ENCODE results near the gene HCFC2.

DNA sequence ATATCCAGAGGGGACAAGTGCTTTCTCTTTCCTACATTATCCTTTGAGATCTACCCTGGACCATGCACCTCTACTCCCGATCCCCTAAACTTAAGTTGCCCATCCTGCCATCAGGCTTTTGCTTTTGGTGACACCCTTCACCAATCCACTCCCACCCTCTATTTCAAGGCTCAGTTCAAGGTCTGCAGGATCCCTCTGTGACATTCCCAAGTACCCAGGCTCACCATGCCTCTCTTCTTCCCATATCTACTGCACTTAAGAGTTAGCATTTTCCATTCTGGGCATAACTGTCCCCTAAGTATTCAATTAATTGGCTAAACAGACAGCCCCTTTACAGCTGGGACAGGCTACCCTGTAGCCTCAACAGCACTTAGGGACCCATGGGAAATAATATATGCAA is 70.6 kb downstream of the HCFC2 start:
- TF ChIP-seq CEBPB (IDR thresholded peaks at IDR 0.05; ENCODE audit: low read depth, low read length): no peak
- TF ChIP-seq, protein P1, sequence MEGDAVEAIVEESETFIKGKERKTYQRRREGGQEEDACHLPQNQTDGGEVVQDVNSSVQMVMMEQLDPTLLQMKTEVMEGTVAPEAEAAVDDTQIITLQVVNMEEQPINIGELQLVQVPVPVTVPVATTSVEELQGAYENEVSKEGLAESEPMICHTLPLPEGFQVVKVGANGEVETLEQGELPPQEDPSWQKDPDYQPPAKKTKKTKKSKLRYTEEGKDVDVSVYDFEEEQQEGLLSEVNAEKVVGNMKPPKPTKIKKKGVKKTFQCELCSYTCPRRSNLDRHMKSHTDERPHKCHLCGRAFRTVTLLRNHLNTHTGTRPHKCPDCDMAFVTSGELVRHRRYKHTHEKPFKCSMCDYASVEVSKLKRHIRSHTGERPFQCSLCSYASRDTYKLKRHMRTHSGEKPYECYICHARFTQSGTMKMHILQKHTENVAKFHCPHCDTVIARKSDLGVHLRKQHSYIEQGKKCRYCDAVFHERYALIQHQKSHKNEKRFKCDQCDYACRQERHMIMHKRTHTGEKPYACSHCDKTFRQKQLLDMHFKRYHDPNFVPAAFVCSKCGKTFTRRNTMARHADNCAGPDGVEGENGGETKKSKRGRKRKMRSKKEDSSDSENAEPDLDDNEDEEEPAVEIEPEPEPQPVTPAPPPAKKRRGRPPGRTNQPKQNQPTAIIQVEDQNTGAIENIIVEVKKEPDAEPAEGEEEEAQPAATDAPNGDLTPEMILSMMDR (conservative IDR thresholded peaks at IDR 0.05; ENCODE audit: low read depth, low read length): no peak
- no peak for TF ChIP-seq BHLHE40 (IDR thresholded peaks at IDR 0.05; ENCODE audit: low read depth, low read length)
- TF ChIP-seq NFE2L2 (IDR thresholded peaks at IDR 0.05; ENCODE audit: low read depth, low read length): no peak
- no peak for TF ChIP-seq SMC3 (IDR thresholded peaks at IDR 0.05; ENCODE audit: low read depth, low read length)
- no peak for TF ChIP-seq POLR2A (IDR thresholded peaks at IDR 0.05; ENCODE audit: low read depth, low read length)
- TF ChIP-seq, protein P2, sequence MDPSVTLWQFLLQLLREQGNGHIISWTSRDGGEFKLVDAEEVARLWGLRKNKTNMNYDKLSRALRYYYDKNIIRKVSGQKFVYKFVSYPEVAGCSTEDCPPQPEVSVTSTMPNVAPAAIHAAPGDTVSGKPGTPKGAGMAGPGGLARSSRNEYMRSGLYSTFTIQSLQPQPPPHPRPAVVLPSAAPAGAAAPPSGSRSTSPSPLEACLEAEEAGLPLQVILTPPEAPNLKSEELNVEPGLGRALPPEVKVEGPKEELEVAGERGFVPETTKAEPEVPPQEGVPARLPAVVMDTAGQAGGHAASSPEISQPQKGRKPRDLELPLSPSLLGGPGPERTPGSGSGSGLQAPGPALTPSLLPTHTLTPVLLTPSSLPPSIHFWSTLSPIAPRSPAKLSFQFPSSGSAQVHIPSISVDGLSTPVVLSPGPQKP (IDR thresholded peaks at IDR 0.05; ENCODE audit: borderline replicate concordance, low read depth, low read length): no peak
- no peak for TF ChIP-seq MXI1 (IDR thresholded peaks at IDR 0.05; ENCODE audit: borderline replicate concordance, low read depth, low read length)
- no peak for TF ChIP-seq RAD21 (IDR thresholded peaks at IDR 0.05; ENCODE audit: low read length)

Measured in IMR-90 (cell line).